ENCODE measurements around the gene WIZ. TPM values are rescaled to one million over a fixed set of nuclear protein-coding genes. Genes with fewer than 3 reads are reported as not detected.

Gene WIZ
- total and polyA plus RNA-seq, 10 of the 15 experiments (the other 5 are each of a cell fraction or from before 2014, with no cell fraction given) = 0.10 to 26.7 (median 2.7) TPM

GRCh38 chr19:15432629-15433518, 16.9 kb downstream of the WIZ start:
- H3K27me3 ChIP-seq (replicated peaks in 1 of 2; ENCODE audit: control insufficient read depth in 2 of 2, insufficient read depth in 2 of 2, low read length in 1 of 2) = no peaks in the 10 kb centered on the region
- intact Hi-C loops (cut with micrococcal nuclease; ENCODE audit: unreplicated experiment) = loop anchor here (2.0 to 5.0 kb wide), 2 partner anchors 14 to 124 kb away; partner anchors contain the start of gene AKAP8L
- POLR2A ChIA-PET = interaction anchor here (0.7 to 1.7 kb wide), 6 partner anchors 12 to 53 kb away, joined by 3 to 9 read pairs (median 4); partner anchors contain the start of genes AKAP8 and AKAP8L
- peak; percentile 55 for TF ChIP-seq NR2F1 (conservative IDR thresholded peaks at IDR 0.05)
- TF ChIP-seq NR2C1 (IDR thresholded peaks at IDR 0.05) = peak; percentile 67
- TF ChIP-seq IKZF1 (conservative IDR thresholded peaks at IDR 0.05) = peak; percentile 93
- peak; percentile 85; the same call in 1 of the 2 replicates for TF ChIP-seq ESRRA (IDR thresholded peaks at IDR 0.05; ENCODE audit: low read length)
- peak; percentile 10; the same call in 1 of the 2 replicates for TF ChIP-seq SMC3 (IDR thresholded peaks at IDR 0.05; ENCODE audit: borderline replicate concordance, low read length)
- peak; percentile 48; the same call in 1 of the 2 replicates for TF ChIP-seq NFXL1 (IDR thresholded peaks at IDR 0.05; ENCODE audit: borderline replicate concordance)
- peak; percentile 58; the same call in 1 of the 2 replicates for TF ChIP-seq PML (IDR thresholded peaks at IDR 0.05; ENCODE audit: low read length)
- peak; percentile 55; the same call in 1 of the 2 replicates for TF ChIP-seq ELK1 (IDR thresholded peaks at IDR 0.05; ENCODE audit: low read depth, low read length)
- peak; percentile 68; the same call in 1 of the 2 replicates for TF ChIP-seq TARDBP (IDR thresholded peaks at IDR 0.05; ENCODE audit: borderline replicate concordance)
- TF ChIP-seq POLR2A (IDR thresholded peaks at IDR 0.05; ENCODE audit: low read depth, low read length) = peak; percentile 87
- peak; percentile 83 for TF ChIP-seq GATAD2B (conservative IDR thresholded peaks at IDR 0.05; ENCODE audit: low read depth)
- no peak for TF ChIP-seq BMI1 (IDR thresholded peaks at IDR 0.05; ENCODE audit: borderline replicate concordance)
- TF ChIP-seq BACH1 (IDR thresholded peaks at IDR 0.05; ENCODE audit: borderline replicate concordance) = peak; percentile 77; the same call in 1 of the 2 replicates
- peak; percentile 98 to 99 for TF ChIP-seq SRF (IDR thresholded peaks at IDR 0.05; ENCODE audit: low read depth in 2 of 2, low read length in 2 of 2)
- TF ChIP-seq, protein P1, sequence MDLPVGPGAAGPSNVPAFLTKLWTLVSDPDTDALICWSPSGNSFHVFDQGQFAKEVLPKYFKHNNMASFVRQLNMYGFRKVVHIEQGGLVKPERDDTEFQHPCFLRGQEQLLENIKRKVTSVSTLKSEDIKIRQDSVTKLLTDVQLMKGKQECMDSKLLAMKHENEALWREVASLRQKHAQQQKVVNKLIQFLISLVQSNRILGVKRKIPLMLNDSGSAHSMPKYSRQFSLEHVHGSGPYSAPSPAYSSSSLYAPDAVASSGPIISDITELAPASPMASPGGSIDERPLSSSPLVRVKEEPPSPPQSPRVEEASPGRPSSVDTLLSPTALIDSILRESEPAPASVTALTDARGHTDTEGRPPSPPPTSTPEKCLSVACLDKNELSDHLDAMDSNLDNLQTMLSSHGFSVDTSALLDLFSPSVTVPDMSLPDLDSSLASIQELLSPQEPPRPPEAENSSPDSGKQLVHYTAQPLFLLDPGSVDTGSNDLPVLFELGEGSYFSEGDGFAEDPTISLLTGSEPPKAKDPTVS (IDR thresholded peaks at IDR 0.05; ENCODE audit: low read depth, low read length) = peak; percentile 74; the same call in 1 of the 2 replicates
- no peak for TF ChIP-seq MYB (IDR thresholded peaks at IDR 0.05; ENCODE audit: borderline replicate concordance, low read depth, low read length)
- no peak for TF ChIP-seq ZNF622 (IDR thresholded peaks at IDR 0.05)
- TF ChIP-seq, protein P2, sequence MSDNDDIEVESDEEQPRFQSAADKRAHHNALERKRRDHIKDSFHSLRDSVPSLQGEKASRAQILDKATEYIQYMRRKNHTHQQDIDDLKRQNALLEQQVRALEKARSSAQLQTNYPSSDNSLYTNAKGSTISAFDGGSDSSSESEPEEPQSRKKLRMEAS (IDR thresholded peaks at IDR 0.05; ENCODE audit: low read depth, low read length) = peak; percentile 82
- TF ChIP-seq CHD2 (IDR thresholded peaks at IDR 0.05; ENCODE audit: borderline replicate concordance, low read depth, low read length) = peak; percentile 61; the same call in 1 of the 2 replicates
- peak; percentile 55; the same call in 1 of the 2 replicates for TF ChIP-seq CREB1 (IDR thresholded peaks at IDR 0.05; ENCODE audit: low read depth)
- TF ChIP-seq SUPT20H (IDR thresholded peaks at IDR 0.05; ENCODE audit: borderline replicate concordance, control insufficient read depth, low read depth, low read length) = no peak

More at GRCh38 chr19:15432629-15433518, 16.9 kb downstream of the WIZ start:
- H3K27ac ChIP-seq (ENCODE audit: control insufficient read depth, insufficient read depth) = peak overlapping the region; percentile 83
- peak; percentile 36 for DNase-seq (ENCODE audit: low read depth, low spot score)
- ATAC-seq = peak; percentile 88
- peaks cover 0 to 2% of the 10 kb centered on the region in 2 experiments; a peak in 3 of 4 replicates for H3K36me3 ChIP-seq (ENCODE audit: control insufficient read depth in 2 of 2, insufficient read depth in 2 of 2, low read length in 1 of 2)
- RAD21 ChIA-PET (ENCODE audit: unreplicated experiment) = interaction anchor here (0.8 to 2.5 kb wide), 3 partner anchors 14 to 34 kb away, joined by 3 to 14 read pairs (median 5); partner anchors contain the start of genes AKAP8L and RASAL3
- CTCF ChIA-PET = interaction anchor here (1.3 to 3.6 kb wide), 2 partner anchors 14 to 53 kb away, joined by 4 to 20 read pairs; partner anchors contain the start of genes AKAP8 and AKAP8L
- H3K4me3 ChIP-seq = peak overlapping the region; percentile 94
- peak; percentile 82 for FAIRE-seq
- peaks cover 32% of the 10 kb centered on the region for H3K79me2 ChIP-seq (ENCODE audit: control insufficient read depth, insufficient read depth, low read length)
- 3% methylated on average over 58 of the region's 75 CpGs for WGBS (ENCODE audit: insufficient coverage, insufficient replicate concordance, low lambda C conversion rate, missing lambda C conversion rate)
- no peaks in the 10 kb centered on the region for H3K9me3 ChIP-seq (replicated peaks; ENCODE audit: control insufficient read depth, insufficient read depth, low read length)
- H2AFZ ChIP-seq (ENCODE audit: control insufficient read depth, low read depth, low read length) = peak overlapping the region; percentile 82
- no TSS peak for BruUV-seq (replicated peaks)
- peaks cover 10% of the 10 kb centered on the region for H3K4me1 ChIP-seq (ENCODE audit: control insufficient read depth, insufficient read depth, low read length)
- SMC1A ChIA-PET (ENCODE audit: uncharacterized antibody, unreplicated experiment) = interaction anchor here (0.5 to 1.2 kb wide), 3 partner anchors 13 to 568 kb away, joined by 3 to 6 read pairs (median 4); partner anchors contain the start of gene AKAP8L
- H3K4me2 ChIP-seq (ENCODE audit: control insufficient read depth, insufficient read depth) = peak overlapping the region; percentile 86
- H4K20me1 ChIP-seq (ENCODE audit: control insufficient read depth, insufficient read depth) = no peaks in the 10 kb centered on the region
- in situ Hi-C loops (cut with MboI) = no loop called here
- peak overlapping the region; percentile 76 for H3K9ac ChIP-seq (ENCODE audit: control insufficient read depth, insufficient read depth, low read length)
